Esophagus muscularis mucosa (tissue), 4 donors: ENCODE results near the gene VAV1. TPM values are rescaled to one million over a fixed set of nuclear protein-coding genes. Genes with fewer than 3 reads are reported as not detected.
A peak's percentile ranks its signal among the peaks of the same experiment; 100 is the strongest.
"Not testable (repeated sequence)": the region's sequence is repeated elsewhere in the genome, so short reads cannot be mapped to it uniquely, and the experiment has no call there.

Source experiments
- DNase-seq: peaks from one replicate; pipeline ENCODE4 v3.0.0-alpha.2; 2017; ENCODE audit errors: extremely low spot score
- H3K27ac ChIP-seq, 4 donors: fragments of 200-600 bp; sonication (generic); replicated peaks in 1 of 4; 1 replicate in 3 of 4; 2 replicates in 1 of 4; pipeline ENCODE4 v1.5.1; 2016 to 2019; ENCODE audit warnings: mild to moderate bottlenecking in 1 of 4
- H3K27me3 ChIP-seq, 4 donors: fragments of 200-600 bp; sonication (generic); one replicate each; pipeline versions ENCODE4 v1.5.1 to v1.6.0; 2016 to 2019
- H3K36me3 ChIP-seq, 4 donors: fragments of 200-600 bp; sonication (generic); one replicate each; pipeline ENCODE4 v1.5.1; 2016 to 2019
- H3K4me1 ChIP-seq, 4 donors: fragments of 200-600 bp; sonication (generic); one replicate each; pipeline ENCODE4 v1.5.1; 2016 to 2019
- H3K4me3 ChIP-seq, 4 donors: fragments of 200-600 bp; sonication (generic); 1 replicate in 2 of 4; 2 replicates in 2 of 4; pipeline ENCODE4 v1.5.1; 2016 to 2019; ENCODE audit warnings: mild to moderate bottlenecking in 4 of 4, moderate library complexity in 1 of 4
- H3K9me3 ChIP-seq, 4 donors: fragments of 200-600 bp; sonication (generic); 1 replicate in 3 of 4; 2 replicates in 1 of 4; pipeline ENCODE4 v1.5.1; 2016 to 2019
- EP300 ChIP-seq: sonication (generic); formaldehyde crosslinking; IDR thresholded peaks from one replicate; pipeline ENCODE4 v1.6.1; 2017; ENCODE audit warnings: antibody characterized with exemption
- POLR2A ChIP-seq: fragments of 450-650 bp; IDR thresholded peaks from one replicate; pipeline ENCODE4 v1.6.1; 2017; ENCODE audit warnings: antibody characterized with exemption, moderate library complexity, mild to moderate bottlenecking, low read depth
- POLR2AphosphoS5 ChIP-seq, 2 donors: sonication (generic); formaldehyde crosslinking; IDR thresholded peaks; one replicate each; pipeline ENCODE4 v1.6.1; 2017; ENCODE audit warnings: antibody characterized with exemption in 2 of 2
- WGBS: methylation state at CpG from one replicate; pipeline ENCODE4 v1.1.5; 2018; 5-methylcytosine and 5-hydroxymethylcytosine counted together
- intact Hi-C: fragments of 100-400 bp; cut with DNase I; formaldehyde crosslinking; loops from one replicate; pipeline ENCODE4 v1.15.1; 2023
- total RNA-seq, 4 donors: library from RNA; depleted of rRNA; stranded (reverse); fragments of >200 nt; gene quantifications; one replicate each; pipeline versions ENCODE4 v1.1.0 to v1.2.1, GENCODE V29; 2016
- TF ChIP-seq, protein P1 (sequence below), 3 experiments: fragments of 200-600 bp in 2 of 3; fragments of 450-650 bp in 1 of 3; sonication (generic) in 2 of 3; IDR thresholded peaks; one replicate each; pipeline ENCODE4 v1.5.1; 2017 to 2019; ENCODE audit warnings: antibody characterized with exemption in 3 of 3, mild to moderate bottlenecking in 2 of 3, moderate library complexity in 1 of 3

Gene VAV1
- total RNA-seq, 4 donors from 2014 or later = 2.9 to 8.0 (median 4.1) TPM

DNA sequence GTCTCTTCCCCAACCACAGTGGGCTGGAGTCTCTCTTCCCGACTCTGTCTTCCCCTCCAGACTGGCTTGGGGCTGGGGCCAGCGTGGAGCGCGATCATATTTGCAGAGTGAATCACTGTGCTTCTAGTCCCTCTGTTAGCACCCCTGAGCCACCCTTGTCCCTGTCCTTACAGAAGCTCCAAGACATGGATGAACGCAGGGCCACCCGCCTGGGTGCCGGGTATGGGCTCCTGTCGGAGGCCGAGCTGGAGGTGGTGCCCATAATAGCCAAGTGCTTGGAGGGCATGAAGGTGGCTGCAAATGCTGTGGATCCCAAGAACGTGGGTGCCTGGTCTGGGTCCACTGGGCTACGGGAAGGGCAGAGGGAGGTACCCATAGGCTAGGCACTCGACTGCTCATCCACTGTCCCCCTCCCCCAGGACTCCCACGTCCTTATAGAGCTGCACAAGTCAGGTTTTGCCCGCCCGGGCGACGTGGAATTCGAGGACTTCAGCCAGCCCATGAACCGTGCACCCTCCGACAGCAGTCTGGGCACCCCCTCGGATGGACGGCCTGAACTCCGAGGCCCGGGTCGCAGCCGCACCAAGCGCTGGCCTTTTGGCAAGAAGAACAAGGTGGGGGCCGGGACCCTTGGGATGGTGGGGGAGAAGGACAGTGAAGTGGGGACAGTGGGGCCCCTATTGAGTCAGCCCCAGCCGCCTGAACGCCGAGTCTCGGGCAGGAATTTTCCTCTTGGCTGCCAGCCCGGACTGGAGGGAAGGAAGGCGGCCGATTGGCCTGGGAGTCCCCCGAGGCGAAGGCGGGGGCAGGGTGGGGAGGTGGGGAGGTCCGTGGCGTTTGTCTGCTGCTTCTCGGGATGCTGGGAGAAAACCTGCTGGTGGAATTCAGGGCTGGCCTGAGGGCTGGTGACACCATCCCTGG lies 27.9 kb upstream of the VAV1 start:
- Histone ChIP-seq H3K4me1 (peaks cover 47 to 68% (median 59%) of the 10 kb centered on the region in 4 donors), H3K4me3 (peak overlapping the region; percentile 27 to 45 (median 32)), H3K9me3 (no peaks in the 10 kb centered on the region), H3K36me3 (peaks cover 41 to 76% (median 57%) of the 10 kb centered on the region in 4 donors), H3K27ac (peak overlapping the region; percentile 85 to 92 (median 89)), H3K27me3 (no peaks in the 10 kb centered on the region)
- peak; percentile 94 for DNase-seq
- 17% methylated on average over 34 of the region's 41 CpGs for WGBS
- intact Hi-C loops = loop anchor here (10.0 kb wide), 1 partner anchor 320 kb away; the partner anchor contains the start of gene ZNF557
- TF ChIP-seq POLR2AphosphoS5 (IDR thresholded peaks at IDR 0.05) (peak; percentile 71 to 74), EP300 (no peak), POLR2A (no peak)
- TF ChIP-seq, protein P1, sequence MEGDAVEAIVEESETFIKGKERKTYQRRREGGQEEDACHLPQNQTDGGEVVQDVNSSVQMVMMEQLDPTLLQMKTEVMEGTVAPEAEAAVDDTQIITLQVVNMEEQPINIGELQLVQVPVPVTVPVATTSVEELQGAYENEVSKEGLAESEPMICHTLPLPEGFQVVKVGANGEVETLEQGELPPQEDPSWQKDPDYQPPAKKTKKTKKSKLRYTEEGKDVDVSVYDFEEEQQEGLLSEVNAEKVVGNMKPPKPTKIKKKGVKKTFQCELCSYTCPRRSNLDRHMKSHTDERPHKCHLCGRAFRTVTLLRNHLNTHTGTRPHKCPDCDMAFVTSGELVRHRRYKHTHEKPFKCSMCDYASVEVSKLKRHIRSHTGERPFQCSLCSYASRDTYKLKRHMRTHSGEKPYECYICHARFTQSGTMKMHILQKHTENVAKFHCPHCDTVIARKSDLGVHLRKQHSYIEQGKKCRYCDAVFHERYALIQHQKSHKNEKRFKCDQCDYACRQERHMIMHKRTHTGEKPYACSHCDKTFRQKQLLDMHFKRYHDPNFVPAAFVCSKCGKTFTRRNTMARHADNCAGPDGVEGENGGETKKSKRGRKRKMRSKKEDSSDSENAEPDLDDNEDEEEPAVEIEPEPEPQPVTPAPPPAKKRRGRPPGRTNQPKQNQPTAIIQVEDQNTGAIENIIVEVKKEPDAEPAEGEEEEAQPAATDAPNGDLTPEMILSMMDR (IDR thresholded peaks at IDR 0.05) = peak in 1 of 3 experiments; percentile 24

DNA sequence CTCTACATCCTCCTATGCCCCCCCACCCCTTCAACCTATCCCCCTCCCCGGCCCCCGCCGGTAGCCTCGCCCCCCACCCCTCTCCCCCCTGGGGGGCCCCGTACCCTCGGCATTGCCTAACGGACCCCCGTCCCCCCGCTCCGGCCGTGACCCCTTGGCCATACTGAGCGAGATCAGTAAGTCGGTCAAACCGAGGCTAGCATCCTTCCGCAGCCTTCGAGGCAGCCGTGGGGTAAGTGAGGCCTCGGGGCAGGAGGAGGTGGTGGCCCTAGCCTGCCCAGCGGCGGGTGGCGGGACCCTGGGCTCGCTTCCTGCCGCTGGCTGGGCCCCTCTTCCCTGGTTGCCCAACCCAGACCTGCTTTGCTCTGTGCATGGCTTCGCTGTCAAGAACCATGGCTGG lies 26.5 kb upstream of the VAV1 start:
- Histone ChIP-seq H3K9me3 (no peaks in the 10 kb centered on the region), H3K36me3 (peaks cover 54 to 89% (median 70%) of the 10 kb centered on the region in 4 donors), H3K4me3 (no peak overlapping the region), H3K4me1 (peaks cover 47 to 67% (median 56%) of the 10 kb centered on the region in 4 donors), H3K27ac (peak overlapping the region; percentile 85 to 92 (median 89)), H3K27me3 (no peaks in the 10 kb centered on the region)
- intact Hi-C loops = loop anchor here (10.0 kb wide), 1 partner anchor 319 kb away; the partner anchor contains the start of gene ZNF557
- no peak for DNase-seq
- TF ChIP-seq POLR2A (no peak), EP300 (no peak), POLR2AphosphoS5 (IDR thresholded peaks at IDR 0.05) (no peak)
- TF ChIP-seq, protein P1 (IDR thresholded peaks at IDR 0.05) = no peak
- WGBS = 92% methylated on average over 23 of the region's 24 CpGs

DNA sequence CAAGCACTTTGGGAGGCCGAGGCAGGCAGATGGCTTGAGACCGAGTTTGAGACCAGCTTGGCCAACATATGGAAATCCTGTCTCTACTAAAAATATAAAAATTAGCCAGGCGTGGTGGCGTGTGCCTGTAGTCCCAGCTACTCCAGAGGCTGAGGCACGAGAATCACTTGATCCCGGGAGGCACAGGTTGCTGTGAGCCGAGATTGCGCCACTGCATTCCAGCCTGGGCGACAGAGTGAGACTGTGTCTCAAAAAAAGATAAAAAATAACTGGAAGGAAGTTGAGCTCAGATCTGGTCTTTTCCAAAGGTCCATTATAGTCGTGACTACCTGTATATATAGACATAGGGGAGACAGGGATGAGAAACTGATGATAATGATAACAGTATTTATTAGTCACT lies 24.0 kb upstream of the VAV1 start:
- 89% methylated on average over 10 of the region's 10 CpGs for WGBS

DNA sequence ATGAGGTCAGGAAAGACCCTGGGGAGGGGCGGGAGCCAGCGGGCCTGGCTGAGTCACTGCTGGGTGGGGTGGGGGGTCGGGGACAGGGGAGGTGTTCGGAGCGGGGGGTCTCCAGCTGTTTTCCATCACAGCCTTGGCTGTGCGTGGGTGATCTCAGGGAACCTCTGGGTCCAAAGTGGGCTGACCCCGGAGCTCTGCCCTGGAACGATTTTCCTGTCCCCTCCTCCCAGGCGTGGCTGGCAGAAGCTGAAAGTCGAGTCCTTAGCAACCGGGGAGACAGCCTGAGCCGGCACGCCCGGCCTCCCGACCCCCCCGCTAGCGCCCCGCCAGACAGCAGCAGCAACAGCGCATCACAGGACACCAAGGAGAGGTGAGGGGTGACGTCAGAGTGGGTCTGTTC lies 22.4 kb upstream of the VAV1 start:
- H3K4me3 ChIP-seq = no peak overlapping the region
- DNase-seq = no peak
- intact Hi-C loops = loop anchor here (5.0 kb wide), 1 partner anchor 233 kb away; no protein-coding TSS in a partner anchor
- H3K27me3 ChIP-seq = no peaks in the 10 kb centered on the region
- peak overlapping the region; percentile 3 to 66 (median 40) for H3K27ac ChIP-seq
- TF ChIP-seq, protein P1 (IDR thresholded peaks at IDR 0.05) = no peak
- TF ChIP-seq POLR2AphosphoS5 (IDR thresholded peaks at IDR 0.05) (no peak), EP300 (no peak), POLR2A (no peak)
- no peaks in the 10 kb centered on the region for H3K9me3 ChIP-seq
- peaks cover 57 to 75% (median 71%) of the 10 kb centered on the region in 4 donors for H3K36me3 ChIP-seq
- whole genome bisulfite sequencing = 76% methylated on average over 12 of the region's 20 CpGs
- peaks cover 28 to 42% (median 33%) of the 10 kb centered on the region in 4 donors for H3K4me1 ChIP-seq

More for the DNA sequence above, 24.0 kb upstream of the VAV1 start:
- not testable (repeated sequence) for H3K27me3 ChIP-seq, DNase-seq, H3K4me3 ChIP-seq, H3K9me3 ChIP-seq
- Histone ChIP-seq H3K36me3 (peaks cover 60 to 88% (median 77%) of the 10 kb centered on the region in 4 donors), H3K4me1 (peaks cover 41 to 51% (median 43%) of the 10 kb centered on the region in 4 donors), H3K27ac (peak overlapping the region in 1 of 4 donors; percentile 12)
- intact Hi-C loops = loop anchor here (10.0 kb wide), 1 partner anchor 316 kb away; the partner anchor contains the start of gene ZNF557

DNA sequence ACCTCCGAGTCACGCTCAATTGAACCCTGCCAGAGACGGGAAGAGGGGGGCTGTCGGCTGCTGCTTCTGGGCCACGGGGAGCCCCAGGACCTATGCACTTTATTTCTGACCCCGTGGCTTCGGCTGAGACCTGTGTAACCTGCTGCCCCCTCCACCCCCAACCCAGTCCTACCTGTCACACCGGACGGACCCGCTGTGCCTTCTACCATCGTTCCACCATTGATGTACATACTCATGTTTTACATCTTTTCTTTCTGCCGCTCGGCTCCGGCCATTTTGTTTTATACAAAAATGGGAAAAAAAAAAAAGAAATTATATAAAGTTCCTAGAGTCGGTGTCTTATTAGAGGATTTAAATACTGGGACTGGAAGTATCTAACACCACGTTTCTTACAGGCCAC lies 21.3 kb upstream of the VAV1 start:
- H3K36me3 ChIP-seq = peaks cover 53 to 66% (median 64%) of the 10 kb centered on the region in 4 donors
- H3K27me3 ChIP-seq = no peaks in the 10 kb centered on the region
- H3K27ac ChIP-seq = peak overlapping the region in 1 of 4 donors; percentile 3
- H3K4me3 ChIP-seq = no peak overlapping the region
- TF ChIP-seq POLR2A (no peak), EP300 (no peak), POLR2AphosphoS5 (IDR thresholded peaks at IDR 0.05) (no peak)
- TF ChIP-seq, protein P1 (IDR thresholded peaks at IDR 0.05) = no peak
- no peaks in the 10 kb centered on the region for H3K9me3 ChIP-seq
- intact Hi-C loops = loop anchor here (5.0 kb wide), 1 partner anchor 234 kb away; no protein-coding TSS in a partner anchor
- peaks cover 17 to 31% (median 22%) of the 10 kb centered on the region in 4 donors for H3K4me1 ChIP-seq
- 90% methylated on average over 16 of the region's 16 CpGs for WGBS
- DNase-seq = no peak
